ENCODE results near the gene LYSMD3.
A peak's percentile ranks its signal among the peaks of the same experiment; 100 is the strongest.
"Not testable (repeated sequence)": the region's sequence is repeated elsewhere in the genome, so short reads cannot be mapped to it uniquely, and the experiment has no call there.

LYSMD3 gene

GRCh38 chr5:90529194-90529938 lies at the start of gene LYSMD3:
Gene LYSMD3, minus strand, starts transcription at chr5:90529584. Its CDS starts 4,295 bp downstream, at chr5:90525289.
- peak; percentile 85 for DNase-seq

GRCh38 chr5:90576566-90576965 lies 47.2 kb upstream of the LYSMD3 start:
- DNase-seq: not testable (repeated sequence)

DNA sequence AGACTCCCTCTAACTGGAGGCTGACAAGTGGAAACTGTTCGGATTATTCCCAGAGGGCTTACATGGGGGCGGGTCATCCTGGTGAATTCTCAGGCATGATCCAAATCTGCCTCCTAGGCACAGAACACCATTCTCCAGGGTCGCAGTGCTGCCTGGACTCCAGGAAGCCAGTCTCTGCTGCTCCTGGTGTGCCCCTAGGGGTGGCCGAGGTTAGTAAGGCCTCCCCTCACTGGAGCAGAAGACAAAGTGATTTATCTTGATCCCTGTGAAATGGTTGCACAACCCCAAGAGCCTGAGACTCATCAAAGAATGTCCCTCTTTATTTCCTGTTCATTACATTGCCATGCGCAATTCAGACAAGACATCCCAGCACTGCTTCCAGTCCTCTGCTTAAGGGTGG lies 46.3 kb upstream of the LYSMD3 start:
- DNase-seq: no peak

- no peak for DNase-seq
These were observed 41.9 kb upstream of the LYSMD3 start for GRCh38 chr5:90571147-90571773.

- DNase-seq: no peak
These were observed 40.6 kb upstream of the LYSMD3 start for GRCh38 chr5:90570034-90570433.

DNA sequence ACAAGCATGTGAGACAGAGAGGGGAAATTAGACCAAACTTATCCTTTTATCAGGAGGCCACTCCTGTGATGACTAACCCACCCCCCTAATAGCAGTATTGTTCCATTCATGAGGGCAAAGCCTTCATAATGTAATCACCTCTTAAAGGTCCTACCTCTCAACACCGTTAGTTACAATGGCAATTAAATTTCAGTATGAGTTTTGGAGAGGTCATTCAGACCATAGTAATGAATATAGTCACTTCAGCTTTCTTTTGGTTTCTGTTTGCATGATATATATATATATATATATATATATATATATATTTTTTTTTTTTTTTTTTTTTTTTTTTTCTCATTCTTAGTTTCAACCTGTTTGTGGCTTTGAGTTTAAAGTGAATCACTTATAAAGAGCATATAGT lies 39.7 kb upstream of the LYSMD3 start:
- no peak for DNase-seq

GRCh38 chr5:90565491-90565890 lies 36.1 kb upstream of the LYSMD3 start:
- no peak for DNase-seq

- DNase-seq: peak; percentile 46
These were observed 33.7 kb upstream of the LYSMD3 start for GRCh38 chr5:90563108-90563507.

DNA sequence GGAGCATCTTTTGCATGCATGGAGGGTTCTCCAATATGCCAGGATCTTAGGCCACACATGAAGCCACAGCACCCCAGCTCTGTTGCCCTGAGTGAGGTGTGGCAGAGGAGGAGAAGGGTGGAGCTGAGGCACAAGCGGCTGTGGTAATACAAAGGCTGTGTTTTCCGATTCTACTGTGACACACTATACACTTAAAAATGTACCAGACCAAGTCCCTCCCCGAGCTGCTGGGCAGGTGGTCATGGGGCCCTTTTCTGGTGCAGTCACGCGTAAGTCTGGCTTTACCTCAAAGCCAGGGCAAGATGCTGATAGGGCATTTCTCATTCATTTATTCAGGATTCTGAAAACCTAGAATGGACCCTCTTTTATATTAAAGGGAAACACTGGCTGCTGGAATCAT lies 33.0 kb upstream of the LYSMD3 start:
- no peak for DNase-seq

GRCh38 chr5:90561766-90562165 lies 32.4 kb upstream of the LYSMD3 start:
- no peak for DNase-seq

GRCh38 chr5:90560771-90561170 lies 31.4 kb upstream of the LYSMD3 start:
- DNase-seq: no peak

- peak; percentile 93 for DNase-seq
These were observed 29.2 kb upstream of the LYSMD3 start, which contains the start of gene ADGRV1 for GRCh38 chr5:90558344-90559192. Gene ADGRV1, plus strand, starts transcription at chr5:90558797. Its CDS starts 99 bp downstream, at chr5:90558896.

DNA sequence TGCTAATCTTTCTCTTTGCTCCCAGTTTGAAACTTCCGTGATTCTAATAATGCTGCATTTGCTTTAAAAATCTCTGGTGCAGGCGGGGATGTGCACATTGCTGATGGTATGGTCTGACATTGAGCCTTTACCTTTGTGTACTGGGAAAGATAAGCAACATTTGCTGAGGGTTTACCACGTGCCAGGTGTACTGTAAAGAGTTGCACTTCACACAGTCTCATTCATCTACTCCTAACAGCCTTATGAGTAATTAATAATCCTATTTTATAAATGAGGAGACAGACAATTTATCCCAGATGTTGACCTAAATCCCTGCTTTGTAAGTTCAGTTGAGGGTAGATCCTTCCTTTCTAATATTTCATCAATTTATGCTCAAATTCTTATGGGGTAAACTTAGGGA lies 28.5 kb upstream of the LYSMD3 start:
- DNase-seq: peak; percentile 18

DNA sequence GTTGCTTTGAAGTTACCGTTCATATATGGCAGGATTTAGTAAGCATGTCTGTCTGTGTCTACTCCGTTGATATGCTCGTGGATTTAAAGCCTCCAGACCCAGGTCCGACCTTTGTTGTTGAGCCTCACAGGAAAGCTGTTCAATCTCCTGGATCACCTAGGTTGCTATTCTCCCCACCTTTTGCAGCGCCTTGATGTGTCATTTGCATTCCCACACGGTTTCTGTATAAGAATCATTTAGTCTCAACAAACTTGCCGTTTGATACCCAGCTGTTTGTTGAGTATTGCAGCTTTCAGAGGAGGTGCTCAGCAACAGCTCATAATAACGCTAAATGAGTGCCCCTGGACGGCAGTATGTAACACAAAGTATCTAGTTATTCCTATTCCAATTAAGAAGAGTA lies 28.0 kb upstream of the LYSMD3 start:
- no peak for DNase-seq

- DNase-seq: no peak
These were observed 26.3 kb upstream of the LYSMD3 start for GRCh38 chr5:90555666-90556065.

DNA sequence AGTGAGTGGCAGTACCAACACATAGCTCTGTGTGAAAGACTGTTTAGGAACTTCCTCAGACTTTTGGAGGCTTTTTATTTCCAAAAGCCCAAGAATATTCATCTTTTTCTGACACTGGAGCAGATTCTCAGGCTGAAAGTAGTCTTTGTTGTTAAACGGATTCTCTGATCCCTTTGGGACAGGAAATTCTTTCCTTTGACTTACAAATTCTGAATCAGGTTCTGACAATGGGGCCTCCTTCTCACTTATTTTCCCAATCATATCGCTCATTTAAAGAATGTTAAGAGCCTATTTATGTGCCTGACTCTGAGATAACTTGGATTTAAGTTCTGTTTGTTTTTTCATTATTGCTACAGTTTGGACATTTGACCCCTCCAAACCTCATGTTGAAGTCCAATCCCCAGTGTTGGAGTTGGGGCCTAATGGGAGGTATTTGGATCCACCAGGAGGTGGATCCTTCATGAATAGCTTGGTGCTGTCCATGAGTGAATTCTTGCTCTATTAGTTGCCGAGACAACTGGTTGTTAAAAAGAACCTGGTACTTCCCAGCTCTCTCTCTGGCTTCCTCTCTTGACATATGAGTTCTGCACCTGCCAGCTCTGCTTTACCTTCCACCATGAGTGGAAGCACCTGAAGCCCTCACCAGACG lies 25.1 kb upstream of the LYSMD3 start:
- no peak for DNase-seq

DNA sequence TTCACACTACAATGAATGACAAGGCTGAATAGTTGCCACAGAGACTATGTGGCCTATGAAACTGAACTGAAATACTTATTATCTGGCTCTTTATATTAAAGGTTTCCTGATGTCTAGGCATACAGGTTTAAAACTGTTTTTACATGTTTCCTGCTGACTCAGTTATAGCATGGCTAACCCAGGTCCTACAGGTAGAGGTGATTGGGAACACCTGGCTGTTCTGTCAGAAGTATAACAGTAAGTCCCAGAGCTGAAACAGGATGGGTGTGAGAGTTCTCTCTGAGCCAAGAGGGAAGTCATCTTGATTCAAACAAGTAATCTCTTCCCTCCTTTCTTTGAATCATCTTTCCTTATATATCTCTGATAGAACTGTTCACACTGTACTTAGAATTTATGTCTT lies 24.3 kb upstream of the LYSMD3 start:
- no peak for DNase-seq

GRCh38 chr5:90551376-90551775 lies 22.0 kb upstream of the LYSMD3 start:
- DNase-seq: no peak

- no peak for DNase-seq
These were observed 21.6 kb upstream of the LYSMD3 start for GRCh38 chr5:90550963-90551362.

GRCh38 chr5:90549729-90550275 lies 20.4 kb upstream of the LYSMD3 start:
- no peak for DNase-seq

DNA sequence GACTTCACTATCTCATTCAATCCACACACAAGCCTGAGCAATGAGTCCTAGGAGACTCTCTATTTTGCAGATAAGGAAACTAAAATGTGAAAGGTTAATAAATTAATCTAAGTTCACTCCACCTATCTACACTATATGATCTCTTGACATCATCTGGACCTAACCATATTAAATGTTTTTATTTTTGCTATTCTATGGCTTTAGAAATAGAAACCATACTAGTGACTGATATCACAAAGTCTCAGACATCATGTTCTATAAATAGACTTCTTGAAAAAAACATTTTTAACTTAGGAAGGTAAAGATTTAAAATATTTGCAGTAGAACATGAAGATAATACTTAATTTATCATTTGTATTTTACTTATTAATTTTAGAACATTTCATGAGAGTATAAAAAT lies 19.8 kb upstream of the LYSMD3 start:
- no peak for DNase-seq

DNA sequence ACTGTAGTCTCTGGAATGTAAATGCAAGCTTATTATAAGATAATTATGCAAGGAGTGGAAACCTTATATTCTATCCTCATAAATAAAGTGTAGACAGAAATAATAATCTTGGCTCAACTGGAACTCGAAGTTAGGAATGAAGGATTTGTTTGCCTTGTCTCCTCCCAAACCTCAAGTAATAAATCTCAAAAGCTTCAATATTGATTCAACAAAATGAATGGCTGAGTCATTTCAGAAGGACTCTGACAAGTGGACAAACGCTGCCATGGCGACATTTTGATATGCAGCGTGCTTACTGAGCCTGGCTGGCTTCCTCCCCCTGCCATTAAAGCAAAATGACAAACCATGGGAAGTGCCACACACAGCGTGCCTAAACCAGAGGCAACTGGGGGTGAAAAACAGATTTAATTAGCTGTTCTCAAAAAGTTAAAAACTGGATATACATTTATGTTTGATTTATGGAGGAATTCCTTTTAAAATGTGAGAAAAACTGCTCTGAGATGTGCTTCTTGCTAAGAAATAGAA lies 18.7 kb upstream of the LYSMD3 start:
- peak; percentile 80 for DNase-seq
